ENCODE results near the gene APBA2. TPM values are rescaled to one million over a fixed set of nuclear protein-coding genes. Genes with fewer than 3 reads are reported as not detected.

Gene APBA2
- total RNA-seq, 1 experiment from 2014 or later: 12.9 TPM

DNA sequence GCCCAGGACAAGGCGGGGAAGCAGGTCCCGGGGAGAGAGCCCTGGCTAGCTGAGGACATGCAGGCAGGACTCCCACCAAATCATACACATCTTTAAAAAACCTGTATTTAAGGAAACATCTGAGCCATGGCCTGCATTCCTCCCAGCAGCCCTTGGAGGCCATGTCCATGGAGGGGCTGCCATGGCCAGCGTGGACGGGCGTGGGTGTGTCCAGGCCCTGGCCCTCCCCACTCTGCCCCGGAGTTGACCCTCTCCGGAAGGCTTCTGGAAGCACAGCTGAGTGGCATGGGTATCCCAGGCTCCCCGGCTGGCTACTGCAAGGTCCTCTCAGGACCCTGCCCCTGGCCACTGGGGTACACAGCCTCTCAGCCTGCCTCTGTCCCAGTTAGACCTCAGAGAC is 234.1 kb downstream of the APBA2 start:
- intact Hi-C loops (cut with micrococcal nuclease; ENCODE audit: unreplicated experiment): loop anchor here (10.0 kb wide), 1 partner anchor 55 kb away; no protein-coding TSS in a partner anchor
- Histone ChIP-seq H3K36me3 (ENCODE audit: insufficient read depth, low read length, poor library complexity, severe bottlenecking) (no peaks in the 10 kb centered on the region), H3K27me3 (replicated peaks; ENCODE audit: insufficient read depth, low read depth, low read length, poor library complexity) (no peaks in the 10 kb centered on the region), H3K27ac (ENCODE audit: low read depth, low read length, poor library complexity, severe bottlenecking) (no peak overlapping the region), H3K4me1 (ENCODE audit: insufficient read depth, low read length, poor library complexity, severe bottlenecking) (no peaks in the 10 kb centered on the region), H3K9me3 (ENCODE audit: low read depth, low read length, poor library complexity, severe bottlenecking) (no peaks in the 10 kb centered on the region), H3K4me3 (ENCODE audit: low read depth, low read length, poor library complexity, severe bottlenecking) (no peak overlapping the region)
- ChIA-PET POLR2A (ENCODE audit: low non-redundant PET) (no interaction called here), CTCF (no interaction called here)
- TF ChIP-seq, protein P1, sequence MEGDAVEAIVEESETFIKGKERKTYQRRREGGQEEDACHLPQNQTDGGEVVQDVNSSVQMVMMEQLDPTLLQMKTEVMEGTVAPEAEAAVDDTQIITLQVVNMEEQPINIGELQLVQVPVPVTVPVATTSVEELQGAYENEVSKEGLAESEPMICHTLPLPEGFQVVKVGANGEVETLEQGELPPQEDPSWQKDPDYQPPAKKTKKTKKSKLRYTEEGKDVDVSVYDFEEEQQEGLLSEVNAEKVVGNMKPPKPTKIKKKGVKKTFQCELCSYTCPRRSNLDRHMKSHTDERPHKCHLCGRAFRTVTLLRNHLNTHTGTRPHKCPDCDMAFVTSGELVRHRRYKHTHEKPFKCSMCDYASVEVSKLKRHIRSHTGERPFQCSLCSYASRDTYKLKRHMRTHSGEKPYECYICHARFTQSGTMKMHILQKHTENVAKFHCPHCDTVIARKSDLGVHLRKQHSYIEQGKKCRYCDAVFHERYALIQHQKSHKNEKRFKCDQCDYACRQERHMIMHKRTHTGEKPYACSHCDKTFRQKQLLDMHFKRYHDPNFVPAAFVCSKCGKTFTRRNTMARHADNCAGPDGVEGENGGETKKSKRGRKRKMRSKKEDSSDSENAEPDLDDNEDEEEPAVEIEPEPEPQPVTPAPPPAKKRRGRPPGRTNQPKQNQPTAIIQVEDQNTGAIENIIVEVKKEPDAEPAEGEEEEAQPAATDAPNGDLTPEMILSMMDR (conservative IDR thresholded peaks at IDR 0.05; ENCODE audit: low read depth, low read length): no peak
- TF ChIP-seq EZH2 (IDR thresholded peaks at IDR 0.05; ENCODE audit: borderline replicate concordance, low read depth, low read length, poor library complexity, severe bottlenecking): no peak
- no TSS peak for BruUV-seq (replicated peaks)
- DNase-seq (ENCODE audit: low spot score): no peak

DNA sequence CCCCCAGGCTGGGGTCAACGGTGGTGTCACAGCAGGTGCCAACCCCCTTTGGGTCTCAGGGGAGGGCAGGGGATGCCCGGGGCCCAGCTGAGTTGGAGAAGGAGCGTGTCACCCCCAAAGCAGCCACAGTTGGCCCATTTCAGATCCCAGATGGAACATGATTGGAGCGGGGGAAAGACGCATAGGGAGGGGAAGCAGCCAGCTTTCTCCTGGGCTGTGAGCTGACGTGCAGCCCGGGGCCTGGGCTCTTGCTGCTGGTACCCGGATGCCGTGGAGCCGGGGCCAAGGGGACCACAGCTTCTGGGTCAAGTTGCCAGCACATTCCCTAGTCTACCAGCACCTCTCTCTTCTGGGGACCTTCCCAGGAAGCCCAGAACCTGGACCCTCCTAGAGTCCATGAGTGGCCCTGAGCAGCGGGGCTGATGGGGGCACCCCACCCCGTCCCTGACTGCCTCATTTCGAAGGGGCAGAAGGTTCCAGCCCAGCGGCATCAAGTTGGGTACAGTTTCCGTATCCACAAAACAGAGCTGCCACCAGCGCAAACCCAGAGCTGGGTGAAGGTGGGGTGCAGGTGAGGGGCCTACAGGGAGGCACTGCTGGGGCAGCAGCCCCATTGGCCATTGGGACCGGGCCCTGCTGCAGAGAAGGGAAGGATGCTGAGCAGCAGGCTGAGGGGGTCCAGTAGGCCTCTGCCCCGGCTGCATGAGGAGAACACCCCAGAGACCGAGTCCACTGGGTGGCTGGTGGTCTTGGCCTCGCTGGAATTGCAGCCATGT is 235.0 kb downstream of the APBA2 start:
- no peak for TF ChIP-seq EZH2 (IDR thresholded peaks at IDR 0.05; ENCODE audit: borderline replicate concordance, low read depth, low read length, poor library complexity, severe bottlenecking)
- TF ChIP-seq, protein P1 (conservative IDR thresholded peaks at IDR 0.05; ENCODE audit: low read depth, low read length): no peak
- POLR2A ChIA-PET (ENCODE audit: low non-redundant PET): no interaction called here
- BruUV-seq (replicated peaks): no TSS peak

DNA sequence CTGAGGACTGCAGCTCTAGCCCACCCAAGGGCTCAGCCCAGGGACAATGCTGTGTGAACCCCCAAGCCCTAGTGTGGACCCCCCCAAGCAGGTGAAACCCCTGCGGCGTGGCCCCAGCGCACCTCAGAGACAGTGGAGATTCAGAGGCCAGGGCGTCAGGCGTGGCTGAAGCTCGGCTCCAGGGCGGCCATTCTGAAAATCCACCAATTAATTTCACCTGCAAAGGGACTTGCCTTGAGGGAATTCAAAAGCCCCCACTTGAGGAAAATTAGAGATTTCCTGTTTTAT is 235.5 kb downstream of the APBA2 start:
- Histone ChIP-seq H3K9me3 (ENCODE audit: low read depth, low read length, poor library complexity, severe bottlenecking) (no peaks in the 10 kb centered on the region), H3K27ac (ENCODE audit: low read depth, low read length, poor library complexity, severe bottlenecking) (no peak overlapping the region), H3K4me3 (ENCODE audit: low read depth, low read length, poor library complexity, severe bottlenecking) (no peak overlapping the region), H3K36me3 (ENCODE audit: insufficient read depth, low read length, poor library complexity, severe bottlenecking) (no peaks in the 10 kb centered on the region), H3K4me1 (ENCODE audit: insufficient read depth, low read length, poor library complexity, severe bottlenecking) (no peaks in the 10 kb centered on the region), H3K27me3 (replicated peaks; ENCODE audit: insufficient read depth, low read depth, low read length, poor library complexity) (no peaks in the 10 kb centered on the region)
- DNase-seq (ENCODE audit: low spot score): no peak
- BruUV-seq (replicated peaks): no TSS peak
- POLR2A ChIA-PET (ENCODE audit: low non-redundant PET): no interaction called here
- CTCF ChIA-PET: interaction anchor here (0.8 kb wide), 1 partner anchor 19 kb away, joined by 5 read pairs; no protein-coding TSS in a partner anchor
- intact Hi-C loops (cut with micrococcal nuclease; ENCODE audit: unreplicated experiment): no loop called here
- TF ChIP-seq, protein P1 (conservative IDR thresholded peaks at IDR 0.05; ENCODE audit: low read depth, low read length): no peak
- no peak for TF ChIP-seq EZH2 (IDR thresholded peaks at IDR 0.05; ENCODE audit: borderline replicate concordance, low read depth, low read length, poor library complexity, severe bottlenecking)

More for the DNA sequence above, 235.0 kb downstream of the APBA2 start:
- Histone ChIP-seq H3K27ac (ENCODE audit: low read depth, low read length, poor library complexity, severe bottlenecking) (no peak overlapping the region), H3K9me3 (ENCODE audit: low read depth, low read length, poor library complexity, severe bottlenecking) (no peaks in the 10 kb centered on the region), H3K36me3 (ENCODE audit: insufficient read depth, low read length, poor library complexity, severe bottlenecking) (no peaks in the 10 kb centered on the region), H3K4me1 (ENCODE audit: insufficient read depth, low read length, poor library complexity, severe bottlenecking) (no peaks in the 10 kb centered on the region), H3K4me3 (ENCODE audit: low read depth, low read length, poor library complexity, severe bottlenecking) (no peak overlapping the region), H3K27me3 (replicated peaks; ENCODE audit: insufficient read depth, low read depth, low read length, poor library complexity) (no peaks in the 10 kb centered on the region)
- intact Hi-C loops (cut with micrococcal nuclease; ENCODE audit: unreplicated experiment): no loop called here
- CTCF ChIA-PET: no interaction called here
- DNase-seq (ENCODE audit: low spot score): no peak
